Gastrocnemius medialis (tissue), 4 donors: Measurements from ENCODE around the gene SLC25A1. TPM values are rescaled to one million over a fixed set of nuclear protein-coding genes. Genes with fewer than 3 reads are reported as not detected.

ENCODE experiments used
- ATAC-seq, 2 donors: fragments of 150-250 bp; one replicate each; pipeline ENCODE4 v1.9.1; 2016
- DNase-seq, 2 donors: peaks; one replicate each; pipeline ENCODE4 v3.0.0-alpha.2; 2019
- H3K27ac ChIP-seq, 4 donors: fragments of 200-600 bp; sonication (generic); 1 replicate in 1 of 4; 2 replicates in 3 of 4; pipeline ENCODE4 v1.5.1; 2016 to 2018; ENCODE audit warnings: mild to moderate bottlenecking in 2 of 4, moderate library complexity in 1 of 4
- H3K27me3 ChIP-seq, 3 donors: fragments of 200-600 bp; sonication (generic) in 2 of 3; 1 replicate in 1 of 3; 2 replicates in 2 of 3; pipeline versions ENCODE4 v1.5.1 to v1.6.0; 2016 to 2019; ENCODE audit warnings: mild to moderate bottlenecking in 1 of 3, moderate library complexity in 1 of 3
- H3K36me3 ChIP-seq, 2 donors: fragments of 200-600 bp; sonication (generic) in 1 of 2; one replicate each; pipeline ENCODE4 v1.5.1; 2017 to 2018
- H3K4me1 ChIP-seq, 2 donors: fragments of 200-600 bp; sonication (generic) in 1 of 2; one replicate each; pipeline ENCODE4 v1.5.1; 2016 to 2017; ENCODE audit warnings: mild to moderate bottlenecking in 2 of 2
- H3K4me3 ChIP-seq, 4 donors: fragments of 200-600 bp; sonication (generic) in 3 of 4; 1 replicate in 1 of 4; 2 replicates in 3 of 4; pipeline ENCODE4 v1.5.1; 2016 to 2019; ENCODE audit warnings: mild to moderate bottlenecking in 2 of 4
- H3K9me3 ChIP-seq, 3 donors: fragments of 200-600 bp; sonication (generic) in 2 of 3; 1 replicate in 1 of 3; 2 replicates in 2 of 3; pipeline ENCODE4 v1.5.1; 2016 to 2019
- POLR2A ChIP-seq, 2 donors: fragments of 450-650 bp; IDR thresholded peaks; one replicate each; pipeline ENCODE4 v1.6.1; 2017; ENCODE audit warnings: antibody characterized with exemption in 2 of 2, mild to moderate bottlenecking in 2 of 2, moderate library complexity in 2 of 2
- in situ Hi-C, 4 donors: fragments of 200-750 bp; cut with MboI; loops; one replicate each; pipeline versions ENCODE4 v1.15.0 to v1.8.0; 2017; ENCODE audit warnings: low sequenced_read_pairs in 4 of 4
- intact Hi-C: fragments of 100-400 bp; cut with DNase I; formaldehyde crosslinking; loops from one replicate; pipeline ENCODE4 v1.15.1; 2023; ENCODE audit warnings: low total_unique reads
- total RNA-seq, 4 donors: library from RNA; depleted of rRNA; stranded (reverse); fragments of >200 nt; gene quantifications; one replicate each; pipeline versions ENCODE4 v1.1.0 to v1.2.3, GENCODE V29; 2016
- TF ChIP-seq, protein P1 (sequence below), 5 experiments: fragments of 450-650 bp in 3 of 5; fragments of 200-600 bp in 2 of 5; sonication (generic) in 2 of 5; IDR thresholded peaks in 4 of 5; conservative IDR thresholded peaks in 1 of 5; 1 replicate in 4 of 5; 2 replicates in 1 of 5; pipeline ENCODE4 v1.5.1; 2016 to 2019; ENCODE audit warnings: antibody characterized with exemption in 5 of 5, mild to moderate bottlenecking in 3 of 5, moderate library complexity in 3 of 5

Gene SLC25A1
- total RNA-seq, 4 donors from 2014 or later = 10.5 to 16.6 (median 13.5) TPM

DNA sequence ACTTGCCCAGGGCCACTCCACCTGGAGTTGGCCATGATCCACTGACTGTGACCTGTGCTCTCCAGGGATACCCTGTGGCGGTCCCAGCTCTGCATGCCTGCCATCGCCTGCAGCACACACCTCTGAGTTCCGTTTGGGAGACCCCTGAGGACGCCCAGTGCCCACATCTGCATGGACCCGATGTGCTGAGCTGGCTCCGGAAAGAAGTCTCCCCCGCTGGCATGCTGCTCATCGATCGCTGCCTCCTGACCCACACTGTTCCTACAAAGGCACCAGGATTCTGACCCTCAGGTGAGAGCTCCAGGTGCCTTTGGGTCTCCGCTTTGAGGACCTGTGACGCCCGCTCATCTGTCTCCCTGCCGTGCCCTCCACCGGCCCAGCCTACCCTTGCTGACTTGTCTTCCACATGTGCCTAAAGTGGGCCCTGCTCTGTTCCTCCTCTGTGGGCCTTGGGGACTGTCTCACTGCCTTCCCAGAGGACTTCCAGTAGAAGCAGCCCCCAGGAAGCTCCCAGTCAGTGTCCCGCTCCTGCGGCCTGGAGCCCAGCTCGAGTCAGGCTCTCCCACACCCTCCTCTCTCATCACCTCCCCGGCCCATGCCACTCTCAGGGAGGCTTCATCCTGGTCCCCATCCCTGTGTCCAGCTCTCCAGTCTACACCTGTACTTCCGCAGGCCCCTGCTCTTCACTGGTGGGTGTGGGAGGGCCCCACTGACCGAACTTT is 5.9 kb upstream of the SLC25A1 start:
- Histone ChIP-seq H3K4me3 (no peak overlapping the region), H3K9me3 (no peaks in the 10 kb centered on the region), H3K27ac (peak overlapping the region in 3 of 4 donors; percentile 9 to 57 (median 45)), H3K4me1 (no peaks in the 10 kb centered on the region), H3K36me3 (peaks cover 0 to 80% of the 10 kb centered on the region in 2 donors), H3K27me3 (no peaks in the 10 kb centered on the region)
- DNase-seq = no peak
- in situ Hi-C loops (loop anchor here in 1 of 4 donors (25.0 kb wide), 1 partner anchor 278 kb away; no protein-coding TSS in a partner anchor), intact Hi-C loops (loop anchor here (5.0 kb wide), 1 partner anchor 33 kb away; no protein-coding TSS in a partner anchor)
- TF ChIP-seq, protein P1, sequence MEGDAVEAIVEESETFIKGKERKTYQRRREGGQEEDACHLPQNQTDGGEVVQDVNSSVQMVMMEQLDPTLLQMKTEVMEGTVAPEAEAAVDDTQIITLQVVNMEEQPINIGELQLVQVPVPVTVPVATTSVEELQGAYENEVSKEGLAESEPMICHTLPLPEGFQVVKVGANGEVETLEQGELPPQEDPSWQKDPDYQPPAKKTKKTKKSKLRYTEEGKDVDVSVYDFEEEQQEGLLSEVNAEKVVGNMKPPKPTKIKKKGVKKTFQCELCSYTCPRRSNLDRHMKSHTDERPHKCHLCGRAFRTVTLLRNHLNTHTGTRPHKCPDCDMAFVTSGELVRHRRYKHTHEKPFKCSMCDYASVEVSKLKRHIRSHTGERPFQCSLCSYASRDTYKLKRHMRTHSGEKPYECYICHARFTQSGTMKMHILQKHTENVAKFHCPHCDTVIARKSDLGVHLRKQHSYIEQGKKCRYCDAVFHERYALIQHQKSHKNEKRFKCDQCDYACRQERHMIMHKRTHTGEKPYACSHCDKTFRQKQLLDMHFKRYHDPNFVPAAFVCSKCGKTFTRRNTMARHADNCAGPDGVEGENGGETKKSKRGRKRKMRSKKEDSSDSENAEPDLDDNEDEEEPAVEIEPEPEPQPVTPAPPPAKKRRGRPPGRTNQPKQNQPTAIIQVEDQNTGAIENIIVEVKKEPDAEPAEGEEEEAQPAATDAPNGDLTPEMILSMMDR (IDR thresholded peaks at IDR 0.05 in 4 of 5, conservative IDR thresholded peaks at IDR 0.05 in 1 of 5) = no peak
- no peak for TF ChIP-seq POLR2A (IDR thresholded peaks at IDR 0.05)
- ATAC-seq = no peak

DNA sequence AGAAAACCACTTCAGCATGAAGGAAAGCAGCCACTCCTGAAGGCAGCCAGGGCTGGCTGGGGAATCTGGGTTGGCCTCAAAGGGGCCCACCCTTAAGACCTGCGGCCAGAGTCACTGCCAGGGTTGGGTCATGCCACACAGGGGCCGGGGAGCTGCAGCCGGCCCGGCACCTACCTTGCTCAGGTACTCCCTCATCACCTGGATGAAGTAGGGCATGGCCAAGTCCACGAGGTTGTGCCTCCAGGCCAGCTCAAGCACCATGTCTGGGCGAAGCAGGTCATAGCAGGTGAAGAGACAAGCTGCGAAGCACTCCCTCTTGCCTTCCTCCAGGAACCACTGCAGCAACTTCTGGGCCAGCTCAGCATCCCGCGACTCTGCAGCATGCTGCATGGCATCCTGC is 4.7 kb upstream of the SLC25A1 start:
- Histone ChIP-seq H3K36me3 (peaks cover 0 to 69% of the 10 kb centered on the region in 2 donors), H3K27ac (no peak overlapping the region), H3K27me3 (no peaks in the 10 kb centered on the region), H3K4me3 (no peak overlapping the region), H3K4me1 (peaks cover 0 to 4% of the 10 kb centered on the region in 2 donors), H3K9me3 (no peaks in the 10 kb centered on the region)
- in situ Hi-C loops (loop anchor here in 1 of 4 donors (25.0 kb wide), 1 partner anchor 279 kb away; no protein-coding TSS in a partner anchor), intact Hi-C loops (loop anchor here (5.0 kb wide), 1 partner anchor 34 kb away; no protein-coding TSS in a partner anchor)
- no peak for TF ChIP-seq POLR2A (IDR thresholded peaks at IDR 0.05)
- TF ChIP-seq, protein P1 (IDR thresholded peaks at IDR 0.05 in 4 of 5, conservative IDR thresholded peaks at IDR 0.05 in 1 of 5) = no peak
- ATAC-seq (no peak), DNase-seq (no peak)

DNA sequence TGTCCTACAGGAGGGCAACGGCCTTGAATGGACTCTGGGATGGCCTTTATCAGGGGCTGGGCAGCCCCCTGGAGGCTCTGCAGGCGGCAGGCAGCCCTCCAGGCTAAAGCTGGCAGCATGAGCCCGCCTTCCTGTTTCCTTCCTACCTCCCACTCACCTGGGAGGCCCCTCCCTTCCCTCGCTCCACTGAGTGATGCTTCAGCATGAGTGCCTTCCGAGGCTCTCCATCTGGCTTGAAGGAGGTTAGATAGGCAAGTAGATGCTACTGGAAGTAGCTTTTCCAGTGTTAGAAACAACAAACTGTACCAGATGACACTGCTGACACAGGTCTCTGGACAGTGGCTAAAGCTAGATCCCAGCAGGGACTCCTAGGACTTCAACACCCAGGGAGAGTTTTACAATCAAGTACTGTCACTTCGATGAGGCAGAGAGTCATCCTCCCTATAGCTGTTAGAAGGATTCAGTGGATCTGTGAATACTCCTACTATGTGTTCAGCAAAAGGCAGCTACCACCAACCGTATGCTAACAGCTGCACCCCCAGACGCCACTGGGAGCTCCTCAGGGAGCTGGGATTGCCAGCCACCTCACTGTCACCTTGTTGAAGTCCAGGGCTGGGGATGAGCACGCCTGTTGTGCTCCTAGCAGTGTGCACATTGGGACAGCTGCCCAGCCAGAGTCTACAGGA is 4.1 kb upstream of the SLC25A1 start:
- Histone ChIP-seq H3K27me3 (no peaks in the 10 kb centered on the region), H3K9me3 (no peaks in the 10 kb centered on the region), H3K27ac (peak overlapping the region in 1 of 4 donors; percentile 22), H3K4me3 (no peak overlapping the region), H3K36me3 (peaks cover 0 to 63% of the 10 kb centered on the region in 2 donors), H3K4me1 (peaks cover 0 to 8% of the 10 kb centered on the region in 2 donors)
- no peak for ATAC-seq
- DNase-seq = no peak
- in situ Hi-C loops = loop anchor here in 1 of 4 donors (25.0 kb wide), 1 partner anchor 280 kb away; no protein-coding TSS in a partner anchor
- intact Hi-C loops = loop anchor here (5.0 kb wide), 1 partner anchor 35 kb away; no protein-coding TSS in a partner anchor
- TF ChIP-seq, protein P1 (IDR thresholded peaks at IDR 0.05 in 4 of 5, conservative IDR thresholded peaks at IDR 0.05 in 1 of 5) = no peak
- TF ChIP-seq POLR2A (IDR thresholded peaks at IDR 0.05) = no peak

DNA sequence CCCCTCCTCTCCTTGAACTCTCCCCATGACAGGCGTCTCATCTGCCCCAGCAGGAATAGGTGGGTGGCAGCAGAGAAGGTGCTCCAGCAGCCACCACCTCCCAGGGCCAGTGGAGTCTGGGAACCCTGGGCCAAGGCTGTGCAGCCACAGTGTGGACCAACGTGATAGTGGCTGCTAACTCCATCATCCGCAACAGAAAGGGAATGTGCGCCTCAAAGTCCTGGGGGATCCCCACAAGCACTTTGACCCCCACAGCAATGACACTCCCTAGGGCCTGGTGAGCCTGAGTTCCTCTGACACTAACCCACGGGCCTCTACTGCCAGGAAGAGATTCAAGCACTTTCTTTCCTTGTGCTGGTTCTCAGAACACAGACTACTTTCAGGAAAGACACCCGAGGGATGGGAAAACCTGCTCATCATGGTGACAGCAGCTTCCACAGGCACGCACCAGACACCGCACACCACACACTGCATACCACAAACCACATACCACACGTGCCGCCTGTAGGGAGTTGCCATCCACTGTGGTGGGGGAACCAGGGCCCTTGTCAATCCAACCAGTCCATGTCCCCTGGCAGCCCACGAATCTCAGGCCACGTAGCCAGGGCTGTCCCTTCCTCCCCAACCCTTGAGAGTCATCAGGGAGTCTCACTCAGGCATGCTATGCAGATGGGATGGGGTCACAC is 3.4 kb upstream of the SLC25A1 start:
- no peak for TF ChIP-seq POLR2A (IDR thresholded peaks at IDR 0.05)
- TF ChIP-seq, protein P1 (IDR thresholded peaks at IDR 0.05 in 4 of 5, conservative IDR thresholded peaks at IDR 0.05 in 1 of 5) = no peak
- Histone ChIP-seq H3K4me1 (peaks cover under 1 to 15% of the 10 kb centered on the region in 2 donors), H3K27me3 (no peaks in the 10 kb centered on the region), H3K9me3 (no peaks in the 10 kb centered on the region), H3K4me3 (no peak overlapping the region), H3K27ac (peak overlapping the region in 1 of 4 donors; percentile 27), H3K36me3 (peaks cover 0 to 59% of the 10 kb centered on the region in 2 donors)
- no peak for DNase-seq
- in situ Hi-C loops = loop anchor here in 1 of 4 donors (25.0 kb wide), 1 partner anchor 280 kb away; no protein-coding TSS in a partner anchor
- intact Hi-C loops = loop anchor here (5.0 kb wide), 1 partner anchor 35 kb away; no protein-coding TSS in a partner anchor
- no peak for ATAC-seq
